ENCODE data around the gene DYNLRB1. TPM values are rescaled to one million over a fixed set of nuclear protein-coding genes. Genes with fewer than 3 reads are reported as not detected.
A peak's percentile ranks its signal among the peaks of the same experiment; 100 is the strongest.

DYNLRB1 gene
- total RNA-seq, 2 experiments from 2014 or later: 83.5 to 122 TPM

DNA sequence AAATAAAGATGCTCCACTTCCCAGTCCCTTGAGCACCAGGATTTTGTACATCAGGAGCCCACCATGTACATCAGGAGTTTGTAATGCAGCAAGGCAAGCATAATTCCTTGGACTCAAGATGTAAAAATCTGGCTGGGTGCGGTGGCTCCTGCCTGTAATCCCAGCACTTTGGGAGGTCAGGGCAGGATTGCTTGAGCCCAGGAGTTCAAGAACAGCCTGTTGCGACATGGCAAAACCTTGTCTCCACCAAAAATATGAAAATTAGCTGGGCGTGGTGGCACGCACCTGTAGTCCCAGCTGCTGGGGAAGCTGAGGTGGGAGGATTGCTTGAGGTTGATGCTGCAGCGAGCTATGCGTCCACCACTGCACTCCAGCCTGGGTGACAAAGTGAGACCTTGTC lies 26.2 kb downstream of the DYNLRB1 start:
- DNase-seq: no peak
- no peak for ATAC-seq
- intact Hi-C loops (cut with DNase I, micrococcal nuclease): no loop called here
- POLR2A ChIA-PET: interaction anchor here (0.7 kb wide), 1 partner anchor 79 kb away, joined by 9 read pairs; no protein-coding TSS in a partner anchor
- Mint-ChIP-seq H3K4me3 (no peak overlapping the region), H3K9me3 (ENCODE audit: low read depth) (no peaks in the 10 kb centered on the region), H3K27me3 (no peaks in the 10 kb centered on the region), H3K27ac (no peak overlapping the region), H3K4me1 (peaks cover 19% of the 10 kb centered on the region), H3K36me3 (ENCODE audit: low read depth) (peaks cover 15% of the 10 kb centered on the region)
- CTCF ChIA-PET: interaction anchor here (0.7 to 3.8 kb wide), 3 partner anchors 27 to 231 kb away, joined by 3 to 17 read pairs (median 3); no protein-coding TSS in a partner anchor

DNA sequence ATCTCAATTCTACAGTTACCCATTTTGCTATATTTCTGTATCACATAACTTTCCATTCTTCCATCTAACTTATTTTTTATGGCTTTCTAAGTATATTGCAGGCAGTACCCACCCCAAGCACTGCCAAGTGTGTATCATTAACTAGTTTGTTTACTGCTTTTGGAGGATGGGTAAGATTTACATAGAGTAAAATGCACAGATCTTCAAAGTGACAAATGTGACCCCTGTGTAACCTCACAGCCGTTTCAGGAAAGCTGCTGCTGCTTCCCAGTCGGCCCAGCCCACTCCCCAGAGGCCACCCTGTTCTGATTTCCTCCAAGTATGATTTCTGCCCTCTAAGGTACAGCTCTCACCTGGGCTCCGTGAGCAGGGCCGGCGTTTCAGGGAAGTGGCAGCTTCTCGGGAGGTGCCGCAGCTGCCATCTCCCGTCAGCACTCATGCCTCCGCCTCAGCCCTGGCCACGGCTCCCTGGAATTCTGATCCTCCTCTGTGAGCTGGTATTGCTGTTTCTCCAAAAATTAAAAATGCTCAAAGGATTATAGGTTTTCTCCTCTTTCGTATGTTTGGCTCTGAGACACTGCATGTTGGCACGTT lies 27.3 kb downstream of the DYNLRB1 start:
- DNase-seq (no peak), ATAC-seq (no peak)
- no peak overlapping the region for H3K4me3 Mint-ChIP-seq
- H3K36me3 Mint-ChIP-seq (ENCODE audit: low read depth): peaks cover 15% of the 10 kb centered on the region
- H3K9me3 Mint-ChIP-seq (ENCODE audit: low read depth): no peaks in the 10 kb centered on the region
- peaks cover 19% of the 10 kb centered on the region for H3K4me1 Mint-ChIP-seq
- no peaks in the 10 kb centered on the region for H3K27me3 Mint-ChIP-seq
- intact Hi-C loops (cut with DNase I, micrococcal nuclease): no loop called here
- POLR2A ChIA-PET: interaction anchor here (0.8 to 1.5 kb wide), 3 partner anchors 15 to 204 kb away, joined by 3 to 5 read pairs (median 4); partner anchors contain the start of genes DYNLRB1 and MAP1LC3A
- CTCF ChIA-PET: interaction anchor here (0.8 to 3.8 kb wide), 5 partner anchors 9 to 232 kb away, joined by 3 to 17 read pairs (median 6); no protein-coding TSS in a partner anchor
- H3K27ac Mint-ChIP-seq: no peak overlapping the region

DNA sequence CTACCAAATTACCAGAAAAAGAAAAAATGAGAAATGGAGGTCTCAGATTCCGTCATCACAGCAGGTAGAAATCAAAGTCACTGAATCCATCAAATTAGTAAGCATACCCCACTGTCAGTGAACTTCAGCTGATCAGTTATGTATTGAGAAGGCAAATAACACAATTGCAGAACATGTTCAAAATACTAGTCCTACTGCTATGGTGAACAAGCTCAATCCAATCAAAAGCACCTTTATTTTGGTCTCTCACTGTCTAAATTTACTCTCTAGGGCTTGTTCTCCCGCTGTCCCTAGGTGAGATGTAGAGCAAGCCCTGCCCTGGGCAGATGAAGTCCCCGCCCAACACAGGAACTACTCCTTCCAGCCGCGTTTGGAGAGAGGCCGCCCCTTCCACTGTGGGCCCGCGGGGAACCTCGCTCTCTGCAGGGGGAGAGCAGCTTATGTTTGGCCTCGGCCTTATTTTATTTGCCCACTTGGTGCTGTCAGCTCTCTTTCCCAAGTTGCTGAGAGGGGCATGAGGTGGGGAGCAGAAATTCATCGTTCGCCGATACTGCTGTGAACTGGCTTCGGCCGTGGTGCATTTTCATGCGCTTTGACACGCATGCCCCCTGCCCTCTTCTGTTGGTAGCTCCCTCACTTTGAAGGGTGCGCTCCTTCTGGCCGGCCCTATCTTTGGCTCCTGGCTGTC lies 28.0 kb downstream of the DYNLRB1 start:
- intact Hi-C loops (cut with DNase I, micrococcal nuclease): no loop called here
- DNase-seq (peak; percentile 39), ATAC-seq (peak; percentile 76)
- Mint-ChIP-seq H3K4me3 (peak overlapping the region; percentile 14), H3K9me3 (ENCODE audit: low read depth) (no peaks in the 10 kb centered on the region), H3K4me1 (peaks cover 19% of the 10 kb centered on the region), H3K36me3 (ENCODE audit: low read depth) (peaks cover 13% of the 10 kb centered on the region), H3K27me3 (no peaks in the 10 kb centered on the region), H3K27ac (no peak overlapping the region)
- ChIA-PET POLR2A (interaction anchor here (0.8 to 1.5 kb wide), 4 partner anchors 14 to 204 kb away, joined by 3 to 5 read pairs (median 4); partner anchors contain the start of genes DYNLRB1 and MAP1LC3A), CTCF (interaction anchor here (0.8 to 3.8 kb wide), 5 partner anchors 9 to 232 kb away, joined by 3 to 17 read pairs (median 6); no protein-coding TSS in a partner anchor)

DNA sequence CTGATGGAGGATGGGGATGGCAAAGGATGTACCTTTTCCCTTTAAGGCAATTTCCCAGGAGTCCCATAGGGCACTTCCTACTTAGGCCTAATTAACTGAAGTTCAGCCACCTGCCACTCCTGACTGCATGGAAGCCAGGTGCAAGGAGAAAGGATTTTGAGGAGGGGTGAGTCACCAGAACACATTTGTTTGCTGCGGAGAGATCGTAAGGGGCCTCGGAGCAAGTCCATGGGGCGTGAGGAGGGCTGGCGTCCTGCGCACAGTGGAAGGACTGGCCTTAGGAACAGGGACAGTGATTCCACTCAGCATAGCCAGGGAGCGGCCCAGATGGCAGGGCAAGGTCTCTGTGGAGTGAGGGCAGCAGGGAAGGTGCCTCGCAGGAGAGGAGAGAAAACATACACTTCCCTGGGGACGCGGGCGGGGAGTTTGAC lies 30.5 kb downstream of the DYNLRB1 start:
- no peaks in the 10 kb centered on the region for H3K27me3 Mint-ChIP-seq
- ChIA-PET POLR2A (interaction anchor here (0.6 kb wide), 1 partner anchor 183 kb away, joined by 3 read pairs; no protein-coding TSS in a partner anchor), CTCF (no interaction called here)
- no peak for ATAC-seq
- no peak overlapping the region for H3K27ac Mint-ChIP-seq
- H3K4me1 Mint-ChIP-seq: peaks cover 12% of the 10 kb centered on the region
- intact Hi-C loops (cut with DNase I, micrococcal nuclease): no loop called here
- no peak overlapping the region for H3K4me3 Mint-ChIP-seq
- no peaks in the 10 kb centered on the region for H3K9me3 Mint-ChIP-seq (ENCODE audit: low read depth)
- peaks cover 6% of the 10 kb centered on the region for H3K36me3 Mint-ChIP-seq (ENCODE audit: low read depth)
- DNase-seq: no peak

DNA sequence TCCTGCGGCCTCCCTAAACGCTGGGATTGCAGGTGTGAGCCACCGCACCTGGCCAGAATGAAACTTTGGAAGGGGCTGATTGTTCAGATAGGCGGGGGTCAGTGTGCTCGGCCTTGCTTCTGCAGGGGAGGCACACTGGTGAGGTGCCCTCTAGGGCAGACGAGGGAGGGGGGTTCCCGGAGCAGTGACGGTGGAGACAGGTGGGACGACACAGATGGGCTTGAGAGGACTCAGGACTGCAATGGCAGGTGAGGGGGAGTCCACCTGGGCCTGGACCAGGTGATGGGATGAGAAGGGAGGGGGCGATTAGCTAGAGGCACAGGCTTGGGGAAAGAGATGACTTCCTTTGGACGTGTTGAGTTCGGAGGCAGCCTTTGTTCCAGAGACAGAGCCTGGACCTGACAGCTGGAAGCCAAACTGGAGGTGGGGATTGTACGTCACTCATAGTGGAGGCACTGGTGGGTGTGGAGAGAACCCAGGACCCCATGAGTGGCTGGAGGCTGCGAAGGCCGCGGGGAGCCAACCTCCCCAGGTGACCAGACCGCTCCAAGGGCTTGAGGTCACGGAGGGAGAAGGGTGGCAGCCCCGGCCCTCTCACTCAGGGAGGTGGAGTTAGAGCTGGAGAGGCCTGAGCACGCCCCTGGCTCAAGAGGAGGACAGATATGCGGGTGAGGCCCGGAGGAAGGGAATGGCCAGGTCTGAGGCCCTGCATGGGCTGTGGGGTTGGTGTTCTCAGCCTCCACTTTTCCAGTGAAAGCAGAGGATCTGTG lies 31.8 kb downstream of the DYNLRB1 start:
- H3K9me3 Mint-ChIP-seq (ENCODE audit: low read depth): no peaks in the 10 kb centered on the region
- DNase-seq: no peak
- POLR2A ChIA-PET: interaction anchor here (0.5 kb wide), 1 partner anchor 27 kb away, joined by 5 read pairs; no protein-coding TSS in a partner anchor
- H3K4me1 Mint-ChIP-seq: peaks cover 12% of the 10 kb centered on the region
- no peaks in the 10 kb centered on the region for H3K36me3 Mint-ChIP-seq (ENCODE audit: low read depth)
- no peak overlapping the region for H3K27ac Mint-ChIP-seq
- CTCF ChIA-PET: interaction anchor here (1.3 kb wide), 1 partner anchor 10 kb away, joined by 5 read pairs; no protein-coding TSS in a partner anchor
- intact Hi-C loops (cut with DNase I, micrococcal nuclease): no loop called here
- ATAC-seq: no peak
- no peak overlapping the region for H3K4me3 Mint-ChIP-seq
- H3K27me3 Mint-ChIP-seq: no peaks in the 10 kb centered on the region

DNA sequence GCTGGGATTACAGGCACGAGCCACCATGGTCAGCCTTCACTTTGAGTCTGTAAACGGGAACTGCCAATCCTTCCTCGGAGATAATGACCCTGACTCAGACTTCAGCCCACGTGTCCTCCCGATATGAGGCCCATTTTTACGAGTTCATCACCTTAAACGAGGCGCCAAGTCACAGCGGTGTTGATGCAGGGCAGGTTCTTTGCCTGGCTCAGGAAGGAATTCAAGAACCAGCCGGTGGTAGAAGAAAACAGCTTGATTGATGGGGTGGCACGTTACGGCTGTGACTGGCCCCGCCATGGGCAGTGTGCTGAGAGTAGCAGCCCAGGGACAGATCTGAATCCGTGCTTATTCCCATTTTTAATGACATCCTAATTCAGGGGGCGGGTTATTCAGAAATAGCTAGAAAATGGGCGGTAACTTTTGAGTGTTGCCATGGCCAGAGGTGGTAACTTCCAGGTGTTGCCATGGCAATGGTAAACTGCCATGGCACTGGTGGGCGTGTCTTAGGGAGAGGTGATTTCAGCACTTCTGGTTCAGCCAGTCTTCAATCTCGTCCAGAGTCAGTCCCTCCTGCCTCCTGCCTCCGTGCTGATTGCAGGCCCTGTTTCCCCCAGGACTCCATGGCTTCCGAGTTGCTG lies 33.2 kb downstream of the DYNLRB1 start:
- peaks cover 6% of the 10 kb centered on the region for H3K4me1 Mint-ChIP-seq
- H3K27ac Mint-ChIP-seq: no peak overlapping the region
- ChIA-PET POLR2A (no interaction called here), CTCF (no interaction called here)
- ATAC-seq (peak; percentile 16), DNase-seq (peak; percentile 27)
- H3K9me3 Mint-ChIP-seq (ENCODE audit: low read depth): no peaks in the 10 kb centered on the region
- no peaks in the 10 kb centered on the region for H3K36me3 Mint-ChIP-seq (ENCODE audit: low read depth)
- H3K4me3 Mint-ChIP-seq: no peak overlapping the region
- H3K27me3 Mint-ChIP-seq: no peaks in the 10 kb centered on the region
- intact Hi-C loops (cut with DNase I, micrococcal nuclease): no loop called here

DNA sequence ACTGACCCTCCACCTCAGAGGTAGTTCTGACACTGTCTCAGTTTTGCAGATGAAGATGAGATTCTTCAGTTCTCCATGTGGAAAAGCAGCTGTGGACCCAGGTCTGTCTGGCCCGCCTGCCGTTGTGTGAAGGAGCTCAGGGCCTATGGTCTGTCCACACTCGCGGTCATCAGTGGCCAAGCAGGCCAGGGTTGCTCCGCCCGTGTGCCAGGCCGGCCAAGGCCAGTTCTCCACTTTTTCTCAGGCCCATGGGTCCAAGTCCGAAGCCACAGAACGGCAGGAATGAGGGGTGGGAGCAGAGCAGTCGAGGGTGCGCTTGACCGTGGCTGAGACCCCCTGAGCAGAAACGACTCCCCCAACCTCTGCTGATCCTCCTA lies 33.7 kb downstream of the DYNLRB1 start:
- CTCF ChIA-PET: no interaction called here
- Mint-ChIP-seq H3K4me1 (peaks cover under 1% of the 10 kb centered on the region), H3K4me3 (no peak overlapping the region), H3K27me3 (no peaks in the 10 kb centered on the region), H3K27ac (no peak overlapping the region), H3K9me3 (ENCODE audit: low read depth) (no peaks in the 10 kb centered on the region), H3K36me3 (ENCODE audit: low read depth) (no peaks in the 10 kb centered on the region)
- POLR2A ChIA-PET: no interaction called here
- no peak for ATAC-seq
- intact Hi-C loops (cut with DNase I, micrococcal nuclease): no loop called here
- DNase-seq: no peak

DNA sequence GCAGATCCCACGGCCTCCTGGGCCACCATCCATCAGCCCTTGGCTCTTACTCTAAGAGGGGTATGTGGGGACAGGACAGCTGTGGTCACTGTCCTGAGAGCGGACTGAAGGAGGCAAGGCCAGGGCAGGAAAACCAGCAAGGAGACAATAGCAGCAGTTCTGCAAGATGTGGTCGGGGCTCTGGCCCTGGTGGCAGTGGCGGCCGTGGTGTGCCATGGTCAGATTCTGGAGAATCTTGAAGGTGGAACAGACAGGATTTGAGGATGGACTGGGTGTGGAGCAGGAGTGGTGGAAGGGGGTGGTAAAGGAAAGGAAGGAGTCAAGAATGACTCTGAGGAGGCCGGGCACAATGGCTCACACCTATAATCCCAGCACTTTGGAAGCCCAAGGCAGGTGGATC lies 36.3 kb downstream of the DYNLRB1 start:
- Mint-ChIP-seq H3K27ac (no peak overlapping the region), H3K36me3 (ENCODE audit: low read depth) (no peaks in the 10 kb centered on the region), H3K27me3 (no peaks in the 10 kb centered on the region)

DNA sequence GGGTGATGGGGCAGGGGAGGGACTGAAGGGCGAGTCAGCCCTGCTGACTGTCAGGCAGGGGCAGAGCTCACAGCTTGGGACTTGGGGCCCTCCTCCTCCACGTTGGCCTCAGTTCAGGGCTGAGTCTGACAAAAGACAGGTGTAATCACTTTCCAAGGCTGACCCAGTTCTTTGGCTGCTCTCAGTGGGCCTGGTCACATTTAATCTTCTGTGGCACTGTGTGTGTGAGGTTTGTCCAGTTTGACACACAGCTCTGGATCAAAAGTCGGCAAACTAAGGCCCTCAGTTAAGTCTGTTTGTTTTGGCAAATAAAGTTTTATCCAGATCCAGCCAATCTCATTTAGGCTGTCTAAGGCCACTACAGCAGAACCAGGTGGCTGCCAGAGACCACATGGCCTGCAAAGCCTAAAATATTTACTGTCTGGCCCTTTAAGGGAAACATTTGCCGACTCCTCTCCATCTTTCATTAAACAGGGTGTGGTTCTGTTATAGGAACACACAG lies 37.2 kb downstream of the DYNLRB1 start:
- CTCF ChIA-PET: interaction anchor here (0.5 to 1.5 kb wide), 3 partner anchors 10 to 36 kb away, joined by 3 to 6 read pairs (median 5); no protein-coding TSS in a partner anchor

More for the DNA sequence above, 36.3 kb downstream of the DYNLRB1 start:
- ATAC-seq (no peak), DNase-seq (no peak)
- ChIA-PET CTCF (interaction anchor here (0.5 kb wide), 1 partner anchor 35 kb away, joined by 3 read pairs; no protein-coding TSS in a partner anchor), POLR2A (no interaction called here)
- H3K9me3 Mint-ChIP-seq (ENCODE audit: low read depth): no peaks in the 10 kb centered on the region
- peaks cover 4% of the 10 kb centered on the region for H3K4me1 Mint-ChIP-seq
- H3K4me3 Mint-ChIP-seq: no peak overlapping the region
- intact Hi-C loops (cut with DNase I, micrococcal nuclease): no loop called here

DNA sequence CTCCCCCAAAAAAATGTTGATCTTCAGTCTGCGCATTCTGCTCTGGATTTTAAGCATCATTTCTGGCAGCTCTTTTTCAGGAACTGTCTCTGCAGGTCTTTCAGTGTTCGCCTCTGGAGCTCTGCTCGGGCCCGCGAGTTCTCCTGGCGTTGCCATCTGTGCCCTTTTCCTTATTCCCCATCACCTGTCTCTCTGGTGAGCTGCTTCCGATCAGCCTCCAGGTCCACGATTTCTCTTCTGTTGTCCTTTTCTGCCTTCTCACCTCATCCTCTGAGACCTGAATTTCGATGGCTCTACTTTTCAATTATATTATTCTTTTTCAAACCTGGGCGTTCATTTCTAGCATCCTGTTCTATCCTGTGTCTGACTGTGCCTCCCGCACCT lies 41.7 kb downstream of the DYNLRB1 start:
- ChIA-PET CTCF (interaction anchor here (0.6 to 2.7 kb wide), 7 partner anchors 18 to 245 kb away, joined by 3 to 14 read pairs (median 4); no protein-coding TSS in a partner anchor), POLR2A (interaction anchor here (0.6 to 1.6 kb wide), 3 partner anchors 13 to 162 kb away, joined by 4 to 6 read pairs (median 4); no protein-coding TSS in a partner anchor)
- Mint-ChIP-seq H3K27ac (peak overlapping the region; percentile 88), H3K27me3 (no peaks in the 10 kb centered on the region), H3K36me3 (ENCODE audit: low read depth) (peaks cover 3% of the 10 kb centered on the region), H3K9me3 (ENCODE audit: low read depth) (no peaks in the 10 kb centered on the region), H3K4me1 (peaks cover 14% of the 10 kb centered on the region), H3K4me3 (peak overlapping the region; percentile 79)
- ATAC-seq: no peak
- intact Hi-C loops (cut with DNase I, micrococcal nuclease): loop anchor here (1.0 to 2.0 kb wide), 7 partner anchors 23 to 255 kb away; partner anchors contain the start of genes TP53INP2 (in 2 of the 2), AHCY (in 1 of the 2), DYNLRB1 (in 1 of the 2) and PIGU (in 1 of the 2)
- DNase-seq: no peak

More for the DNA sequence above, 37.2 kb downstream of the DYNLRB1 start:
- Mint-ChIP-seq H3K27ac (no peak overlapping the region), H3K9me3 (ENCODE audit: low read depth) (no peaks in the 10 kb centered on the region), H3K36me3 (ENCODE audit: low read depth) (peaks cover 1% of the 10 kb centered on the region), H3K27me3 (no peaks in the 10 kb centered on the region), H3K4me1 (peaks cover 11% of the 10 kb centered on the region), H3K4me3 (no peak overlapping the region)
- no peak for DNase-seq
- no peak for ATAC-seq
- intact Hi-C loops (cut with DNase I, micrococcal nuclease): no loop called here
- POLR2A ChIA-PET: no interaction called here

Data from activated CD4-positive, alpha-beta T cell treated with anti-CD3 and anti-CD28 coated beads for 36 hours (primary cell).